GM15510 (cell line): Measurements from ENCODE around the gene PCDHA4.

Experiments
- POLR2A ChIP-seq: IDR thresholded peaks from 3 replicates; pipeline ENCODE4 v1.6.1; 2011; ENCODE audit warnings: borderline replicate concordance; ENCODE audit not compliant: insufficient read length; ENCODE audit errors: extremely low read depth

Gene PCDHA4

GRCh38 chr5:140855772-140856674 lies 49.2 kb downstream of the PCDHA4 start, which contains the start of gene PCDHA10:
Gene PCDHA10, plus strand, starts transcription at chr5:140855897. Its CDS starts 152 bp downstream, at chr5:140856049.
- no peak for TF ChIP-seq POLR2A

GRCh38 chr5:140857177-140857986 lies 50.5 kb downstream of the PCDHA4 start:
- TF ChIP-seq POLR2A, result no peak

- TF ChIP-seq POLR2A, result no peak
These were observed 51.0 kb downstream of the PCDHA4 start for GRCh38 chr5:140857987-140858240.

GRCh38 chr5:140862441-140863295 lies 55.8 kb downstream of the PCDHA4 start:
- TF ChIP-seq POLR2A, result no peak
